NCI-H2107 treated with DMSO at 0.1 percent for 48 hours (cell line): ENCODE results near the gene STXBP6.
"Not testable (repeated sequence)": the region's sequence is repeated elsewhere in the genome, so short reads cannot be mapped to it uniquely, and the experiment has no call there.

Source experiments
- DNase-seq: peaks from one replicate; lab custom pipeline; 2025; ENCODE audit not compliant: unreplicated experiment; lab: John Stamatoyannopoulos, UW

The STXBP6 gene

GRCh38 chr14:24990050-24990449, 59.9 kb downstream of the STXBP6 start:
- DNase-seq, result no peak

GRCh38 chr14:24988760-24989159, 61.2 kb downstream of the STXBP6 start:
- DNase-seq, result no peak

GRCh38 chr14:24986206-24986893, 63.6 kb downstream of the STXBP6 start:
- DNase-seq, result no peak

GRCh38 chr14:24984846-24985589, 64.9 kb downstream of the STXBP6 start:
- DNase-seq, result peak; percentile 35

- no peak for DNase-seq
Measured at GRCh38 chr14:24982472-24983155, 67.3 kb downstream of the STXBP6 start.

GRCh38 chr14:24979725-24980239, 70.2 kb downstream of the STXBP6 start:
- no peak for DNase-seq

- no peak for DNase-seq
Measured at GRCh38 chr14:24978862-24979724, 70.9 kb downstream of the STXBP6 start.

- DNase-seq, result no peak
Measured at GRCh38 chr14:24976602-24977001, 73.3 kb downstream of the STXBP6 start.

GRCh38 chr14:24975393-24975792, 74.6 kb downstream of the STXBP6 start:
- no peak for DNase-seq

GRCh38 chr14:24974591-24975374, 75.2 kb downstream of the STXBP6 start:
- no peak for DNase-seq

GRCh38 chr14:24972844-24973243, 77.1 kb downstream of the STXBP6 start:
- DNase-seq, result no peak

- DNase-seq, result no peak
Measured at GRCh38 chr14:24971255-24971654, 78.7 kb downstream of the STXBP6 start.

GRCh38 chr14:24966579-24966964, 83.4 kb downstream of the STXBP6 start:
- no peak for DNase-seq

GRCh38 chr14:24965934-24966578, 83.9 kb downstream of the STXBP6 start:
- DNase-seq, result no peak

- DNase-seq, result no peak
Measured at GRCh38 chr14:24965578-24965933, 84.4 kb downstream of the STXBP6 start.

GRCh38 chr14:24964591-24964990, 85.4 kb downstream of the STXBP6 start:
- DNase-seq, result no peak

- no peak for DNase-seq
Measured at GRCh38 chr14:24964048-24964447, 85.9 kb downstream of the STXBP6 start.

GRCh38 chr14:24962118-24962517, 87.8 kb downstream of the STXBP6 start:
- DNase-seq, result not testable (repeated sequence)

GRCh38 chr14:24960816-24961215, 89.1 kb downstream of the STXBP6 start:
- DNase-seq, result no peak
